Peyer's patch (tissue), 4 donors: Measurements from ENCODE around the gene GTSE1. TPM values are rescaled to one million over a fixed set of nuclear protein-coding genes. Genes with fewer than 3 reads are reported as not detected.
A peak's percentile ranks its signal among the peaks of the same experiment; 100 is the strongest.

ENCODE experiments used
- DNase-seq, 3 donors: peaks; one replicate each; pipeline ENCODE4 v3.0.0-alpha.2; 2017 to 2019
- H3K27ac ChIP-seq, 4 donors: fragments of 200-600 bp; sonication (generic); one replicate each; pipeline ENCODE4 v1.5.1; 2016 to 2019
- H3K27me3 ChIP-seq, 2 donors: fragments of 200-600 bp; sonication (generic); one replicate each; pipeline ENCODE4 v1.5.1; 2019
- H3K36me3 ChIP-seq, 3 donors: fragments of 200-600 bp; sonication (generic); one replicate each; pipeline ENCODE4 v1.5.1; 2016 to 2019
- H3K4me1 ChIP-seq, 4 donors: fragments of 200-600 bp; sonication (generic); one replicate each; pipeline ENCODE4 v1.5.1; 2016 to 2019
- H3K4me3 ChIP-seq, 4 donors: fragments of 200-600 bp; sonication (generic); 1 replicate in 3 of 4; 2 replicates in 1 of 4; pipeline ENCODE4 v1.5.1; 2016 to 2019; ENCODE audit warnings: mild to moderate bottlenecking in 1 of 4
- H3K9me3 ChIP-seq, 4 donors: fragments of 200-600 bp; sonication (generic); one replicate each; pipeline ENCODE4 v1.5.1; 2016 to 2019; ENCODE audit warnings: mild to moderate bottlenecking in 1 of 4
- POLR2A ChIP-seq, 2 donors: fragments of 450-650 bp; IDR thresholded peaks; one replicate each; pipeline ENCODE4 v1.5.1; 2017; ENCODE audit warnings: antibody characterized with exemption in 2 of 2, mild to moderate bottlenecking in 2 of 2, moderate library complexity in 2 of 2
- total RNA-seq, 4 donors: library from RNA; depleted of rRNA; stranded (reverse); fragments of >200 nt; gene quantifications; one replicate each; pipeline ENCODE4 v1.1.0, GENCODE V29; 2016
- TF ChIP-seq, protein P1 (sequence below), 6 experiments: fragments of 450-650 bp in 4 of 6; fragments of 200-600 bp in 2 of 6; sonication (generic) in 1 of 6; IDR thresholded peaks; one replicate each; pipeline ENCODE4 v1.5.1; 2017 to 2019; ENCODE audit warnings: antibody characterized with exemption in 6 of 6, mild to moderate bottlenecking in 3 of 6, moderate library complexity in 1 of 6

The GTSE1 gene
- total RNA-seq, 4 donors from 2014 or later, result 2.3 to 14.9 (median 5.9) TPM

DNA sequence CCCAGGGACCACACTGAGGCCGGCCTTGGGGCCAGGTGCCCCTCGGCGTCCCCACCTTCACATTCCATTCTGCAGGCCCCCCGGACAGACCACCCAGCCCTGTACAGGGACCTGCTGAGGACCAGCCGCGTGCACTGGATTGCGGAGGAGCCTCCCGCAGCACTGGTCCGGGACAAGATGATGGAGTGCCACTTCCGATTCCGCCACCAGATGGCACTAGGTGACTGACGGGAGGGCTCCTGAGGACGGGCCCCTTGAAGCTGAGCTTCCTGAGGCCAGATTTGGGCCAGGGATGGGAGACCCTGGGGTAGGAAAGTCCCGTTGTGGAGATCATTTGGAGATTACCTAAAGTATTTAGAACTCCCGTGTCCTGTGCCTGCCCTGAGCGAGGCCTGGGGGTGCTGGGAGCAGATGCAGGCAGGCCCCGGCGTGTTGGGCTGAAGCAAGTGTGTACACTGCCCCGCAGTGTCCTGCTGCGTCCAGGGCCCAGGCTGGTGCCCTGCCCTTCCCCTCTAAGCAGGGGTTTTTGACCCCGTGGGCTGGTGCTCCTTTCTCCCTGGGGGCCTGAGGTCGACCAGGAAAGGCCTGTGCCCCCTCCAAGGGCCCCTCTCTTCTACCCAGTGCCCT, 58.8 kb downstream of the GTSE1 start:
- peak; percentile 73 to 87 (median 78) for DNase-seq
- H3K36me3 ChIP-seq, result peaks cover 0 to 66% (median 0%) of the 10 kb centered on the region in 3 donors

DNA sequence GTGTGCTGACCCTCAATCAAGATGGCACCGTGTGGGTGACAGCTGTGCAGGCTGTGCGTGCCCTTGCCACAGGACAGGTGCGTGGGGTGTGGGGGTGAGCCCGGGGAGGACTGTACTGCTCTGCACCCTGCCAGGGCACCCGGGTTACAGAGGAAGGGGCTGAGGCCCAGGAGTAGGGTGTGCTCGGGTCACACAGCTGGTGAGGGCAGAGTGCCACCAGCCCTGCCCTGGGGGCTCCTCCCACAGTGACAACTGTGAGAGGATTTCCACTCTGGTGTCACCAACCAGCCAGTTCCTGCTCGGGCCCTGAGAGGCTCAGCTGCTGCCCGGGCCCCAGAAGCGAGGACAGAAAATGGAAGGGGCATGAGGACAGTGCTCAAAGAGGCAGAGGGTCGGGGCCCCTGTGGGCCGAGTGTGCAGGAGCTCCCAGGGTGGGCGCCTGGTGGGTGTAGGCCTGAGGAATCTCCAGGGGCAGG, 59.4 kb downstream of the GTSE1 start:
- Histone ChIP-seq H3K36me3 (peaks cover 0 to 60% (median 0%) of the 10 kb centered on the region in 3 donors), H3K4me3 (no peak overlapping the region), H3K9me3 (no peaks in the 10 kb centered on the region), H3K27ac (no peak overlapping the region), H3K27me3 (no peaks in the 10 kb centered on the region), H3K4me1 (no peaks in the 10 kb centered on the region)
- TF ChIP-seq POLR2A (IDR thresholded peaks at IDR 0.05), result no peak
- TF ChIP-seq, protein P1, sequence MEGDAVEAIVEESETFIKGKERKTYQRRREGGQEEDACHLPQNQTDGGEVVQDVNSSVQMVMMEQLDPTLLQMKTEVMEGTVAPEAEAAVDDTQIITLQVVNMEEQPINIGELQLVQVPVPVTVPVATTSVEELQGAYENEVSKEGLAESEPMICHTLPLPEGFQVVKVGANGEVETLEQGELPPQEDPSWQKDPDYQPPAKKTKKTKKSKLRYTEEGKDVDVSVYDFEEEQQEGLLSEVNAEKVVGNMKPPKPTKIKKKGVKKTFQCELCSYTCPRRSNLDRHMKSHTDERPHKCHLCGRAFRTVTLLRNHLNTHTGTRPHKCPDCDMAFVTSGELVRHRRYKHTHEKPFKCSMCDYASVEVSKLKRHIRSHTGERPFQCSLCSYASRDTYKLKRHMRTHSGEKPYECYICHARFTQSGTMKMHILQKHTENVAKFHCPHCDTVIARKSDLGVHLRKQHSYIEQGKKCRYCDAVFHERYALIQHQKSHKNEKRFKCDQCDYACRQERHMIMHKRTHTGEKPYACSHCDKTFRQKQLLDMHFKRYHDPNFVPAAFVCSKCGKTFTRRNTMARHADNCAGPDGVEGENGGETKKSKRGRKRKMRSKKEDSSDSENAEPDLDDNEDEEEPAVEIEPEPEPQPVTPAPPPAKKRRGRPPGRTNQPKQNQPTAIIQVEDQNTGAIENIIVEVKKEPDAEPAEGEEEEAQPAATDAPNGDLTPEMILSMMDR (IDR thresholded peaks at IDR 0.05), result no peak
- DNase-seq, result no peak

More for the DNA sequence above, 58.8 kb downstream of the GTSE1 start:
- Histone ChIP-seq H3K4me3 (no peak overlapping the region), H3K27ac (no peak overlapping the region), H3K4me1 (no peaks in the 10 kb centered on the region), H3K9me3 (no peaks in the 10 kb centered on the region), H3K27me3 (no peaks in the 10 kb centered on the region)
- no peak for TF ChIP-seq POLR2A (IDR thresholded peaks at IDR 0.05)
- TF ChIP-seq, protein P1 (IDR thresholded peaks at IDR 0.05), result peak; percentile 29 to 75 (median 70)

DNA sequence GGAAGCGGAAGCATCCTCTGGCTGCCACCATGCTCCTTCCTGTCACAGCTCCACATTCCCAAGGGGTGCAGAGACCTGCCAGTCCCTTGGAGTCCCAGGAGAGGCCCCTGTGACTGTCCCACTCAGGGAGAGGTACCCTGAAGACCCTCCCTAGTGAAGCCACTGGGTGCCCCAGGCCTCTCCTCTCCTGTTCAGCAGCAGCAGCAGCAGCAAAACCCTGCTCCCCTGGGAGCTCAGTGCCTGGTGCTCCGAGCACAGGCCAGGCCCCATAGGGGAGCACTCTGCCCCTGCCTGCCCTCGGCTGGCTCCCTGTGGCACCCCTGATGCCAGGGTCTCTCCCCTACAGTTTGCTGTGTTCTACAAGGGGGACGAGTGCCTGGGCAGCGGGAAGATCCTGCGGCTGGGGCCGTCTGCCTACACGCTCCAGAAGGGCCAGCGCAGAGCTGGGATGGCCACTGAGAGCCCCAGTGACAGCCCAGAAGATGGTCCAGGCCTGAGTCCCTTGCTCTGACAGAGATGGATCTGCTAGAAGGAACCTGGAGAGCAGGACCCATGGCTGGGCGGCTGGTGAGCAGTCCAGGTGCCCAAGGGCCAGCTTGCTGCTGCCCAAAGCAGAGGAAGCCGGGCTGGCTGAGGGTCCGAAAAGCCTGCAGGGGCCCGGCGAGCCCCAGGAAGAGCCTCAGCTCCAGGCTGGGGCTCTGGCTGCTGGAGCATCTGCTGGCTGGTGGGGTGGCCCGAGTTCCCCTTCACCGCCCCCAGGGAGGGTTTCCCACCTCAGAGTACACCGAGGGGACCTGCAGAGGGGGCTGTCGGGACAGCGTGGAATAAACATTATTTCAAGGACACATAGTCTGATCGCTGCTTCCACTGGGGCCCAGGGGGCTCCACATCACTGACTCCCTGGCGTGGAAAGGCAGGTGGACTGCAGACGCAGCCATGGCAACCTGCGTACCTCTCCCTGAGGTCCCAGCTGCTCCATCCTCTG, 60.1 kb downstream of the GTSE1 start:
- H3K27ac ChIP-seq, result no peak overlapping the region
- no peaks in the 10 kb centered on the region for H3K4me1 ChIP-seq
- peaks cover 0 to 53% (median 0%) of the 10 kb centered on the region in 3 donors for H3K36me3 ChIP-seq
- peak in 1 of 3 donors; percentile 46 for DNase-seq
- TF ChIP-seq, protein P1 (IDR thresholded peaks at IDR 0.05), result no peak
- no peak for TF ChIP-seq POLR2A (IDR thresholded peaks at IDR 0.05)
- no peaks in the 10 kb centered on the region for H3K9me3 ChIP-seq
- H3K27me3 ChIP-seq, result no peaks in the 10 kb centered on the region
- no peak overlapping the region for H3K4me3 ChIP-seq

DNA sequence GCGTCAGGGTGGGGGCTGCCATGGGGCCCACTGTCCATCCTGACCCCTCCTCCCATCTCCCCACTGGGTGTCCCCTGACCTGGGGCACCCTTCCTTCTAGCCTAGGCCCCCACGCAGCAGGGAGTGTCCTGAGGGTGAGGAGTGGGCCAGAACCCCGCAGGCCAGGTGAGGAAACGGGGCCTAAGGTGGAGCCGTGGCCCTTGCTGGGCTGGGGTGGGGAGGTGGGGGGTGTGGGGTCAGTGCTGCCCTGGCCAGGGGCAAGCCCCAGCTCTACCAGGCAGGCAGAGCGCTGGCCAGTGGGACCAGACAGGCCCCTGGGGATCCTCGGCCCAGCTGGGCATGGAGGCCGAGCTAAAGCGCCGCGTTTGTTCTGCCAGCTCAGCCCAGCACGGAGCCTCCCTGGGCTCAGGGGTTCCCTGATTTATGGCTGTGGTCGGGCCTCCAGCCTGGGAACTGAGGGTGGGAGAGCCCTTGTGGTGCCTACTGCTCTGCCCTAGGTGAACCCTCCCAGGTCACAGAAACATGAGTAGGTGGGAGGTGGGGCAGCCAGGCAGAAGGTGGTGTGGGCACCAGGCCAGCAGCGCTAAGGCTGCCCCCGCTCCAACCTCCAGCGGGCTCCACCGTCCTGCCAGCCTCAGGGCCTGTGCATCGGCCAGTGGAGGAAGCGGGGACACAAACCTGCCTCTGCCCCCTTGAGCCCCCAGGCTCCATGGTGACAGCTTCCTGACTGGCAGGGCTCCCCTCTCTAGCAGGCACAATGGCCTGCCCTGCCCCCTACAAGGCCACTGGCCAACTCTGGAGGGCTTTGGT, 61.2 kb downstream of the GTSE1 start:
- H3K9me3 ChIP-seq, result no peaks in the 10 kb centered on the region
- no peaks in the 10 kb centered on the region for H3K4me1 ChIP-seq
- H3K27ac ChIP-seq, result no peak overlapping the region
- H3K4me3 ChIP-seq, result no peak overlapping the region
- DNase-seq, result no peak
- no peaks in the 10 kb centered on the region for H3K27me3 ChIP-seq
- peaks cover 0 to 42% (median 0%) of the 10 kb centered on the region in 3 donors for H3K36me3 ChIP-seq
- no peak for TF ChIP-seq POLR2A (IDR thresholded peaks at IDR 0.05)
- TF ChIP-seq, protein P1 (IDR thresholded peaks at IDR 0.05), result no peak

DNA sequence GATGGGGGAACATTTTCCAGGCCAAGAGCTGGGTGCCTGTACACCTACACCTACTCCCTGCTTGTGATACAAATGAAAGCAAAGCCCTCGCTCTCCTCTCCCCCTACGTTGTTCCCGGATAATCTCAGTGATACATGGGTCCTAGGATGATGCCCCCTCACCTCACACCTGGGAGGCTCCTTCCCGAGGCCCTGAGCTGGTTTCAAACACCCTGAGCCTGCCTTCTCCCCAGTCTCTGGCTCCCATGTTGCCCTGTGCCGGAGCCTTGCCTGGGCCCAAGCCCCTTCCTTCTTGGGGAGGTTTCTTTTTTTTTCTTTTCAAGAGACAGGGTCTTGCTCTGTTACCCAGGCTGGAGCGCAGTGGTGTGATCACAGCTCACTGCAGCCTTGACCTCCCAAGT, 62.1 kb downstream of the GTSE1 start:
- no peak for TF ChIP-seq POLR2A (IDR thresholded peaks at IDR 0.05)
- TF ChIP-seq, protein P1 (IDR thresholded peaks at IDR 0.05), result no peak
- H3K4me3 ChIP-seq, result no peak overlapping the region
- DNase-seq, result no peak
- H3K36me3 ChIP-seq, result peaks cover 0 to 33% (median 0%) of the 10 kb centered on the region in 3 donors
- no peaks in the 10 kb centered on the region for H3K4me1 ChIP-seq
- no peaks in the 10 kb centered on the region for H3K9me3 ChIP-seq
- no peaks in the 10 kb centered on the region for H3K27me3 ChIP-seq
- no peak overlapping the region for H3K27ac ChIP-seq
